ENCODE results near the gene POMZP3. TPM values are rescaled to one million over a fixed set of nuclear protein-coding genes. Genes with fewer than 3 reads are reported as not detected.
A peak's percentile ranks its signal among the peaks of the same experiment; 100 is the strongest.
"Not testable (repeated sequence)": the region's sequence is repeated elsewhere in the genome, so short reads cannot be mapped to it uniquely, and the experiment has no call there.

Gene POMZP3
- total and polyA plus RNA-seq, 2 donors (not counting 3 experiments of a cell fraction or from before 2014, with no cell fraction given): 12.7 to 20.8 TPM

GRCh38 chr7:76568742-76569141 is 58.3 kb downstream of the POMZP3 start:
- peak; percentile 28 for FAIRE-seq
- Histone ChIP-seq H3K4me2 (ENCODE audit: insufficient read depth, low read length) (peak overlapping the region; percentile 31), H3K79me2 (ENCODE audit: control insufficient read depth, insufficient read depth, low read length) (peaks cover 40% of the 10 kb centered on the region), H3K27ac (ENCODE audit: insufficient read depth, low read depth, low read length) (peak overlapping the region; percentile 48), H3K4me1 (ENCODE audit: control insufficient read depth, extremely low read depth, insufficient read depth, low read length) (peaks cover 12% of the 10 kb centered on the region)
- H3K27me3 ChIP-seq (ENCODE audit: control insufficient read depth in 2 of 2, insufficient read depth in 2 of 2, low read length in 2 of 2); POLR2A ChIA-PET; BruUV-seq (replicated peaks); H3K9me3 ChIP-seq (replicated peaks; ENCODE audit: control insufficient read depth, insufficient read depth, low read length); H3K36me3 ChIP-seq (ENCODE audit: control insufficient read depth in 2 of 2, extremely low read depth in 1 of 2, insufficient read depth in 2 of 2, low read length in 2 of 2); H2AFZ ChIP-seq (ENCODE audit: low read depth, low read length); intact Hi-C loops (cut with micrococcal nuclease); H3K9ac ChIP-seq (replicated peaks; ENCODE audit: extremely low read depth, insufficient read depth, low read length); H3K4me3 ChIP-seq (replicated peaks in 1 of 3; ENCODE audit: insufficient read depth in 1 of 3, low read depth in 1 of 3, low read length in 3 of 3); H3K9me1 ChIP-seq (replicated peaks; ENCODE audit: control insufficient read depth, extremely low read depth, insufficient read depth, low read length); dilution Hi-C loops (cut with MboI; ENCODE audit: extremely low pct_ligation_motif_present, low sequenced_read_pairs); H4K20me1 ChIP-seq (replicated peaks; ENCODE audit: control insufficient read depth, extremely low read depth, insufficient read depth, low read length); CTCF ChIA-PET: not testable (repeated sequence)
- peak; percentile 74 for DNase-seq (ENCODE audit: low read depth, low spot score)
- peak; percentile 67 for TF ChIP-seq JUN (IDR thresholded peaks at IDR 0.05; ENCODE audit: borderline replicate concordance, insufficient read depth, insufficient read length, low read depth)
- TF ChIP-seq FOS (IDR thresholded peaks at IDR 0.05; ENCODE audit: borderline replicate concordance, insufficient read depth, low read length): peak; percentile 42

GRCh38 chr7:76567753-76568152 is 59.3 kb downstream of the POMZP3 start:
- DNase-seq (ENCODE audit: low read depth, low spot score); H3K9me1 ChIP-seq (replicated peaks; ENCODE audit: control insufficient read depth, extremely low read depth, insufficient read depth, low read length); BruUV-seq (replicated peaks); H3K9me3 ChIP-seq (replicated peaks; ENCODE audit: control insufficient read depth, insufficient read depth, low read length); H3K27me3 ChIP-seq (ENCODE audit: control insufficient read depth in 2 of 2, insufficient read depth in 2 of 2, low read length in 2 of 2); H3K36me3 ChIP-seq (ENCODE audit: control insufficient read depth in 2 of 2, extremely low read depth in 1 of 2, insufficient read depth in 2 of 2, low read length in 2 of 2); H3K9ac ChIP-seq (replicated peaks; ENCODE audit: extremely low read depth, insufficient read depth, low read length); H3K27ac ChIP-seq (ENCODE audit: insufficient read depth, low read depth, low read length); FAIRE-seq; H2AFZ ChIP-seq (ENCODE audit: low read depth, low read length); H3K4me2 ChIP-seq (ENCODE audit: insufficient read depth, low read length); H4K20me1 ChIP-seq (replicated peaks; ENCODE audit: control insufficient read depth, extremely low read depth, insufficient read depth, low read length); CTCF ChIA-PET; intact Hi-C loops (cut with micrococcal nuclease); H3K4me3 ChIP-seq (replicated peaks in 1 of 3; ENCODE audit: insufficient read depth in 1 of 3, low read depth in 1 of 3, low read length in 3 of 3); POLR2A ChIA-PET; dilution Hi-C loops (cut with MboI; ENCODE audit: extremely low pct_ligation_motif_present, low sequenced_read_pairs): not testable (repeated sequence)
- Histone ChIP-seq H3K4me1 (ENCODE audit: control insufficient read depth, extremely low read depth, insufficient read depth, low read length) (peaks cover 10% of the 10 kb centered on the region), H3K79me2 (ENCODE audit: control insufficient read depth, insufficient read depth, low read length) (peaks cover 39% of the 10 kb centered on the region)

DNA sequence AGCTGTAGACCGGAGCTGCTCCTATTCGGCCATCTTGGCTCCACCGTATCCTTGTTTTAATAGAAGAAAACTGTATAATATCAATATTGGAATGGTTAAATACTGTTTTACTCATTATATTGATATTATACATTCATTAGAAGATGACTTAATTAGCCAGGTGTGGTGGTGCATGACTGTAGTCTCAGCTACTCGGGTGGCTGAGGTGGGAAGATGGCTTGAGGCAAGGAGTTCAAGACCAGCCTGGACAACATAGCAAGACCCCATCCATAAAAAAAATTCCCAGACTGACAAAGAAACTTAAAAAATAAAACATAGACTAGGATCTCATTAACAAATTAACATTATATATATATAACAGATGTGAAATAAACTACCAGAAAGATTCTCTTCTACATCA is 59.8 kb downstream of the POMZP3 start:
- CTCF ChIA-PET; H3K27ac ChIP-seq (ENCODE audit: insufficient read depth, low read depth, low read length); intact Hi-C loops (cut with micrococcal nuclease); H3K4me2 ChIP-seq (ENCODE audit: insufficient read depth, low read length); H3K9me1 ChIP-seq (replicated peaks; ENCODE audit: control insufficient read depth, extremely low read depth, insufficient read depth, low read length); POLR2A ChIA-PET; H3K27me3 ChIP-seq (ENCODE audit: control insufficient read depth in 2 of 2, insufficient read depth in 2 of 2, low read length in 2 of 2); H3K4me3 ChIP-seq (replicated peaks in 1 of 3; ENCODE audit: insufficient read depth in 1 of 3, low read depth in 1 of 3, low read length in 3 of 3); H3K4me1 ChIP-seq (ENCODE audit: control insufficient read depth, extremely low read depth, insufficient read depth, low read length); H4K20me1 ChIP-seq (replicated peaks; ENCODE audit: control insufficient read depth, extremely low read depth, insufficient read depth, low read length); BruUV-seq (replicated peaks); H3K36me3 ChIP-seq (ENCODE audit: control insufficient read depth in 2 of 2, extremely low read depth in 1 of 2, insufficient read depth in 2 of 2, low read length in 2 of 2); dilution Hi-C loops (cut with MboI; ENCODE audit: extremely low pct_ligation_motif_present, low sequenced_read_pairs); H2AFZ ChIP-seq (ENCODE audit: low read depth, low read length); H3K9ac ChIP-seq (replicated peaks; ENCODE audit: extremely low read depth, insufficient read depth, low read length); H3K9me3 ChIP-seq (replicated peaks; ENCODE audit: control insufficient read depth, insufficient read depth, low read length); FAIRE-seq; DNase-seq (ENCODE audit: low read depth, low spot score): not testable (repeated sequence)
- H3K79me2 ChIP-seq (ENCODE audit: control insufficient read depth, insufficient read depth, low read length): peaks cover 35% of the 10 kb centered on the region

GRCh38 chr7:76565001-76565400 is 62.1 kb downstream of the POMZP3 start:
- not testable (repeated sequence) for BruUV-seq (replicated peaks)

More at GRCh38 chr7:76565001-76565400, 62.1 kb downstream of the POMZP3 start:
- peaks cover 38% of the 10 kb centered on the region for H3K79me2 ChIP-seq (ENCODE audit: control insufficient read depth, insufficient read depth, low read length)
- POLR2A ChIA-PET; DNase-seq (ENCODE audit: low read depth, low spot score); H3K27me3 ChIP-seq (ENCODE audit: control insufficient read depth in 2 of 2, insufficient read depth in 2 of 2, low read length in 2 of 2); H3K9me3 ChIP-seq (replicated peaks; ENCODE audit: control insufficient read depth, insufficient read depth, low read length); H3K9me1 ChIP-seq (replicated peaks; ENCODE audit: control insufficient read depth, extremely low read depth, insufficient read depth, low read length); H3K27ac ChIP-seq (ENCODE audit: insufficient read depth, low read depth, low read length); H2AFZ ChIP-seq (ENCODE audit: low read depth, low read length); H3K36me3 ChIP-seq (ENCODE audit: control insufficient read depth in 2 of 2, extremely low read depth in 1 of 2, insufficient read depth in 2 of 2, low read length in 2 of 2); dilution Hi-C loops (cut with MboI; ENCODE audit: extremely low pct_ligation_motif_present, low sequenced_read_pairs); H3K4me3 ChIP-seq (replicated peaks in 1 of 3; ENCODE audit: insufficient read depth in 1 of 3, low read depth in 1 of 3, low read length in 3 of 3); H3K4me2 ChIP-seq (ENCODE audit: insufficient read depth, low read length); H3K4me1 ChIP-seq (ENCODE audit: control insufficient read depth, extremely low read depth, insufficient read depth, low read length); CTCF ChIA-PET; FAIRE-seq; H4K20me1 ChIP-seq (replicated peaks; ENCODE audit: control insufficient read depth, extremely low read depth, insufficient read depth, low read length); intact Hi-C loops (cut with micrococcal nuclease); H3K9ac ChIP-seq (replicated peaks; ENCODE audit: extremely low read depth, insufficient read depth, low read length): not testable (repeated sequence)
